Smooth muscle cell (in vitro differentiated cells): ENCODE data around the gene SLC13A3. TPM values are rescaled to one million over a fixed set of nuclear protein-coding genes. Genes with fewer than 3 reads are reported as not detected.

Experiments
- DNase-seq: peaks from one replicate; lab custom pipeline; 2025; ENCODE audit not compliant: unreplicated experiment; lab: John Stamatoyannopoulos, UW
- H2AFZ ChIP-seq: fragments of 200-600 bp; sonication (generic); 2 replicates; pipeline ENCODE4 v1.6.0; 2016; ENCODE audit warnings: antibody characterized with exemption, low read depth, mild to moderate bottlenecking
- H3F3A ChIP-seq: fragments of 200-600 bp; sonication (generic); 2 replicates; pipeline ENCODE4 v1.6.0; 2017; ENCODE audit warnings: antibody characterized with exemption, low read depth
- H3K27ac ChIP-seq: fragments of 200-600 bp; sonication (generic); 2 replicates; pipeline ENCODE4 v1.5.1; 2016; ENCODE audit warnings: low read depth, mild to moderate bottlenecking
- H3K27me3 ChIP-seq: fragments of 200-600 bp; sonication (generic); 2 replicates; pipeline ENCODE4 v1.6.1; 2016; ENCODE audit warnings: low read depth, mild to moderate bottlenecking
- H3K36me3 ChIP-seq: fragments of 200-600 bp; sonication (generic); 2 replicates; pipeline ENCODE4 v1.5.1; 2016; ENCODE audit warnings: low read depth
- H3K4me1 ChIP-seq: fragments of 200-600 bp; sonication (generic); 2 replicates; pipeline ENCODE4 v1.5.1; 2016; ENCODE audit warnings: low read depth
- H3K4me2 ChIP-seq: fragments of 200-600 bp; sonication (generic); 2 replicates; pipeline ENCODE4 v1.6.0; 2016; ENCODE audit warnings: mild to moderate bottlenecking
- H3K4me3 ChIP-seq: fragments of 200-600 bp; sonication (generic); 2 replicates; pipeline ENCODE4 v1.5.1; 2016; ENCODE audit warnings: mild to moderate bottlenecking
- H3K79me2 ChIP-seq: fragments of 200-600 bp; sonication (generic); 2 replicates; pipeline ENCODE4 v1.6.0; 2016; ENCODE audit warnings: low read depth, mild to moderate bottlenecking
- H3K9ac ChIP-seq: fragments of 200-600 bp; sonication (generic); 2 replicates; pipeline ENCODE4 v1.6.0; 2016; ENCODE audit warnings: low read depth
- H3K9me3 ChIP-seq: fragments of 200-600 bp; sonication (generic); replicated peaks from 2 replicates; pipeline ENCODE4 v1.5.1; 2016; ENCODE audit warnings: low read depth
- H4K20me1 ChIP-seq: fragments of 200-600 bp; sonication (generic); 2 replicates; pipeline ENCODE4 v1.6.0; 2016; ENCODE audit warnings: low read depth
- CTCF ChIP-seq: fragments of 200-600 bp; sonication (generic); IDR thresholded peaks from 2 replicates; pipeline ENCODE4 v1.5.1; 2017; ENCODE audit warnings: borderline replicate concordance, mild to moderate bottlenecking, antibody characterized with exemption; ENCODE audit not compliant: insufficient read depth, poor library complexity, severe bottlenecking
- WGBS: methylation state at CpG from one replicate; pipeline ENCODE4 v1.1.7; 2016; ENCODE audit warnings: low lambda C conversion rate; 5-methylcytosine and 5-hydroxymethylcytosine counted together
- polyA plus RNA-seq: library from polyadenylated mRNA; unstranded; fragments of >200 nt; fragmentation: Nextera tagmentation; extraction: Ambion mirVana; gene quantifications from 2 replicates; pipeline ENCODE4 v1.2.1, GENCODE V29; 2016
- total RNA-seq: library from RNA; depleted of rRNA; stranded (reverse); fragments of >200 nt; gene quantifications from 2 replicates; pipeline ENCODE4 v1.2.3, GENCODE V29; 2014

The SLC13A3 gene
- total and polyA plus RNA-seq, 2 experiments from 2014 or later = 6.4 to 7.7 TPM

- no peak overlapping the region for H3K27ac ChIP-seq
- H4K20me1 ChIP-seq = no peaks in the 10 kb centered on the region
- H3F3A ChIP-seq = no peaks in the 10 kb centered on the region
- no peaks in the 10 kb centered on the region for H3K27me3 ChIP-seq
- H3K4me2 ChIP-seq = no peak overlapping the region
- H3K79me2 ChIP-seq = no peaks in the 10 kb centered on the region
- peaks cover 22% of the 10 kb centered on the region for H3K4me1 ChIP-seq
- TF ChIP-seq CTCF = no peak
- 98% methylated on average over 5 of the region's 5 CpGs for WGBS
- H2AFZ ChIP-seq = no peak overlapping the region
- H3K36me3 ChIP-seq = no peaks in the 10 kb centered on the region
- H3K9me3 ChIP-seq = no peaks in the 10 kb centered on the region
- no peak overlapping the region for H3K4me3 ChIP-seq
- no peak for DNase-seq
- H3K9ac ChIP-seq = no peak overlapping the region
Observed at GRCh38 chr20:46582648-46583047, 68.6 kb downstream of the SLC13A3 start.

GRCh38 chr20:46581391-46581790, 69.9 kb downstream of the SLC13A3 start:
- Histone ChIP-seq H3K27me3 (no peaks in the 10 kb centered on the region), H3K4me2 (no peak overlapping the region), H3K79me2 (no peaks in the 10 kb centered on the region), H3K36me3 (no peaks in the 10 kb centered on the region), H4K20me1 (no peaks in the 10 kb centered on the region), H3K4me1 (peaks cover 22% of the 10 kb centered on the region), H3K9me3 (no peaks in the 10 kb centered on the region), H3F3A (no peaks in the 10 kb centered on the region), H3K4me3 (no peak overlapping the region), H3K27ac (no peak overlapping the region), H3K9ac (no peak overlapping the region), H2AFZ (no peak overlapping the region)
- WGBS = 91% methylated on average over 3 of the region's 3 CpGs
- DNase-seq = no peak
- no peak for TF ChIP-seq CTCF

- no peak for TF ChIP-seq CTCF
- WGBS = 95% methylated on average over 2 of the region's 2 CpGs
- peaks cover 22% of the 10 kb centered on the region for H3K4me1 ChIP-seq
Observed at GRCh38 chr20:46580613-46581205, 70.5 kb downstream of the SLC13A3 start.

GRCh38 chr20:46578745-46579144, 72.5 kb downstream of the SLC13A3 start:
- H2AFZ ChIP-seq = no peak overlapping the region
- no peak overlapping the region for H3K4me3 ChIP-seq
- no peaks in the 10 kb centered on the region for H3K27me3 ChIP-seq
- DNase-seq = no peak
- no peaks in the 10 kb centered on the region for H3F3A ChIP-seq
- H3K36me3 ChIP-seq = no peaks in the 10 kb centered on the region
- no peak for TF ChIP-seq CTCF
- H3K4me1 ChIP-seq = peaks cover 9% of the 10 kb centered on the region
- H3K79me2 ChIP-seq = no peaks in the 10 kb centered on the region
- H3K9me3 ChIP-seq = no peaks in the 10 kb centered on the region
- H3K27ac ChIP-seq = no peak overlapping the region
- WGBS = 90% methylated on average over 7 of the region's 7 CpGs
- no peak overlapping the region for H3K4me2 ChIP-seq
- H3K9ac ChIP-seq = no peak overlapping the region
- no peaks in the 10 kb centered on the region for H4K20me1 ChIP-seq

More at GRCh38 chr20:46580613-46581205, 70.5 kb downstream of the SLC13A3 start:
- H3K9ac ChIP-seq = no peak overlapping the region
- H3K9me3 ChIP-seq = no peaks in the 10 kb centered on the region
- no peaks in the 10 kb centered on the region for H3K27me3 ChIP-seq
- H3K79me2 ChIP-seq = no peaks in the 10 kb centered on the region
- no peak overlapping the region for H2AFZ ChIP-seq
- no peak overlapping the region for H3K4me2 ChIP-seq
- H3K4me3 ChIP-seq = no peak overlapping the region
- no peak overlapping the region for H3K27ac ChIP-seq
- H3K36me3 ChIP-seq = no peaks in the 10 kb centered on the region
- DNase-seq = no peak
- H3F3A ChIP-seq = no peaks in the 10 kb centered on the region
- H4K20me1 ChIP-seq = no peaks in the 10 kb centered on the region
